ENCODE results near the gene CAMKK1. TPM values are rescaled to one million over a fixed set of nuclear protein-coding genes. Genes with fewer than 3 reads are reported as not detected.

The CAMKK1 gene
- polyA plus RNA-seq, 1 donor (not counting 4 experiments of a cell fraction or from before 2014, with no cell fraction given), result 2.5 TPM

GRCh38 chr17:3896968-3897235 lies 4.0 kb upstream of the CAMKK1 start:
- H3K9me3 ChIP-seq (ENCODE audit: control insufficient read depth, low read depth, low read length), result no peaks in the 10 kb centered on the region
- no peaks in the 10 kb centered on the region for H3K27me3 ChIP-seq (ENCODE audit: control insufficient read depth, extremely low read depth, insufficient read depth, low read length)
- no peak for DNase-seq (ENCODE audit: low read depth, low spot score)
- no peaks in the 10 kb centered on the region for H3K36me3 ChIP-seq (ENCODE audit: control insufficient read depth in 2 of 2, extremely low read depth in 1 of 2, insufficient read depth in 2 of 2, low read length in 2 of 2)
- dilution Hi-C loops (cut with MboI; ENCODE audit: extremely low pct_ligation_motif_present, low sequenced_read_pairs), result no loop called here
- H3K9ac ChIP-seq (ENCODE audit: control insufficient read depth, extremely low read depth, insufficient read depth, low read length), result no peak overlapping the region
- TF ChIP-seq CTCF (optimal IDR thresholded peaks at IDR 0.05 in 1 of 3, IDR thresholded peaks at IDR 0.05 in 1 of 3, conservative IDR thresholded peaks at IDR 0.05 in 1 of 3; ENCODE audit: extremely low read depth in 1 of 3, insufficient read depth in 2 of 3, low read length in 3 of 3) (no peak), EZH2 (IDR thresholded peaks at IDR 0.05; ENCODE audit: low read length) (no peak)
- no peaks in the 10 kb centered on the region for H3K79me2 ChIP-seq (ENCODE audit: control insufficient read depth, insufficient read depth, low read length)
- H3K4me2 ChIP-seq (ENCODE audit: control insufficient read depth, extremely low read depth, insufficient read depth, low read depth, low read length), result no peak overlapping the region
- H3K4me1 ChIP-seq (ENCODE audit: control insufficient read depth, extremely low read depth, insufficient read depth, low read length), result peaks cover 11% of the 10 kb centered on the region
- no peaks in the 10 kb centered on the region for H4K20me1 ChIP-seq (ENCODE audit: control insufficient read depth, extremely low read depth, insufficient read depth, low read length)
- no peak overlapping the region for H3K27ac ChIP-seq (ENCODE audit: control insufficient read depth, insufficient read depth, low read length)
- no peaks in the 10 kb centered on the region for H3K9me1 ChIP-seq (ENCODE audit: control insufficient read depth, extremely low read depth, insufficient read depth, low read length)
- H3K4me3 ChIP-seq (ENCODE audit: control insufficient read depth in 2 of 3, extremely low read depth in 1 of 3, insufficient read depth in 2 of 3, low read depth in 1 of 3, low read length in 3 of 3), result no peak overlapping the region
- no peak for FAIRE-seq
- no peak overlapping the region for H2AFZ ChIP-seq (ENCODE audit: control insufficient read depth, low read length)

GRCh38 chr17:3896108-3896967 lies 3.5 kb upstream of the CAMKK1 start:
- no peak for TF ChIP-seq CTCF (optimal IDR thresholded peaks at IDR 0.05 in 1 of 3, IDR thresholded peaks at IDR 0.05 in 1 of 3, conservative IDR thresholded peaks at IDR 0.05 in 1 of 3; ENCODE audit: extremely low read depth in 1 of 3, insufficient read depth in 2 of 3, low read length in 3 of 3)
- Histone ChIP-seq H3K9ac (ENCODE audit: control insufficient read depth, extremely low read depth, insufficient read depth, low read length) (no peak overlapping the region), H3K79me2 (ENCODE audit: control insufficient read depth, insufficient read depth, low read length) (no peaks in the 10 kb centered on the region), H4K20me1 (ENCODE audit: control insufficient read depth, extremely low read depth, insufficient read depth, low read length) (no peaks in the 10 kb centered on the region), H3K27ac (ENCODE audit: control insufficient read depth, insufficient read depth, low read length) (no peak overlapping the region), H3K27me3 (ENCODE audit: control insufficient read depth, extremely low read depth, insufficient read depth, low read length) (no peaks in the 10 kb centered on the region), H3K36me3 (ENCODE audit: control insufficient read depth in 2 of 2, extremely low read depth in 1 of 2, insufficient read depth in 2 of 2, low read length in 2 of 2) (no peaks in the 10 kb centered on the region), H3K4me2 (ENCODE audit: control insufficient read depth, extremely low read depth, insufficient read depth, low read depth, low read length) (no peak overlapping the region), H2AFZ (ENCODE audit: control insufficient read depth, low read length) (no peak overlapping the region), H3K4me3 (ENCODE audit: control insufficient read depth in 2 of 3, extremely low read depth in 1 of 3, insufficient read depth in 2 of 3, low read depth in 1 of 3, low read length in 3 of 3) (no peak overlapping the region), H3K9me1 (ENCODE audit: control insufficient read depth, extremely low read depth, insufficient read depth, low read length) (no peaks in the 10 kb centered on the region), H3K4me1 (ENCODE audit: control insufficient read depth, extremely low read depth, insufficient read depth, low read length) (peaks cover 17% of the 10 kb centered on the region), H3K9me3 (ENCODE audit: control insufficient read depth, low read depth, low read length) (no peaks in the 10 kb centered on the region)
- dilution Hi-C loops (cut with MboI; ENCODE audit: extremely low pct_ligation_motif_present, low sequenced_read_pairs), result no loop called here
- DNase-seq (ENCODE audit: low read depth, low spot score), result no peak
- no peak for FAIRE-seq

Measured in keratinocyte (primary cell).